GM12892 (cell line): ENCODE measurements around the gene GXYLT2.

ENCODE experiments used
- POLR2A ChIP-seq: IDR thresholded peaks from 2 replicates; pipeline ENCODE4 v1.6.1; 2011; ENCODE audit warnings: low read depth, low read length, control low read depth
- POLR2AphosphoS5 ChIP-seq: IDR thresholded peaks from 2 replicates; pipeline ENCODE4 v1.6.1; 2011; ENCODE audit warnings: low read depth, low read length, control low read depth
- TAF1 ChIP-seq: IDR thresholded peaks from 2 replicates; pipeline ENCODE4 v1.6.1; 2011; ENCODE audit warnings: low read depth, mild to moderate bottlenecking, control low read depth, low read length, borderline replicate concordance

DNA sequence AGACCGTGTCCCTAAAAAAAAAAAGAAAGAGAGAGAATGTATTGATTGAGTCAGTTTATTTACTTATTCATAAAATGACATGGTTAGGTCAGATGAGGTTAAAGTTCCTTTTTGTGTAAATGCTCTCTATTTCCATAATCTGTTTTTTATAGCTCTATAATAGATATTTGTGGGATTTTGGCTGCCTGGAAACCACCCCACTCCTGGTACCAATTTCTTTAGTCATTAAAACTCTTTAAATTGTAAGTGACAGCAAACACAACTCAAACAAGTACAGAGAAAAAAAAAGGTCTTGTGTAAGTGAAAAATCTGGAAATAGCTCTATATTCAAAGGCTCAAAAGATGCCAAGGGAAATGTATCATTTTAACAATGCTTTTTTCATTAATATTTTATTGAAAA, 97.7 kb downstream of the GXYLT2 start:
- no peak for TF ChIP-seq POLR2A
- TF ChIP-seq POLR2AphosphoS5: no peak
- no peak for TF ChIP-seq TAF1
